Keratinocyte (primary cell): ENCODE data around the gene SELENOF. TPM values are rescaled to one million over a fixed set of nuclear protein-coding genes. Genes with fewer than 3 reads are reported as not detected.
"Not testable (repeated sequence)": the region's sequence is repeated elsewhere in the genome, so short reads cannot be mapped to it uniquely, and the experiment has no call there.

ENCODE experiments used
- DNase-seq: peaks from one replicate; pipeline ENCODE4 v3.0.0-alpha.2; 2011; ENCODE audit warnings: low read depth, missing footprints, low spot score
- FAIRE-seq: peaks from 2 replicates; lab custom pipeline; 2011; peaks lifted over from hg19 to GRCh38; lab: Jason Lieb, UNC
- H2AFZ ChIP-seq: 2 replicates; pipeline ENCODE4 v1.6.0; 2012; ENCODE audit warnings: low read length, control low read depth, inconsistent platforms; ENCODE audit not compliant: control insufficient read depth
- H3K27ac ChIP-seq: 2 replicates; pipeline ENCODE4 v1.5.1; 2011; ENCODE audit warnings: low read length; ENCODE audit not compliant: control insufficient read depth, insufficient read depth
- H3K27me3 ChIP-seq: 3 replicates; pipeline ENCODE4 v1.6.0; 2011; ENCODE audit warnings: low read length; ENCODE audit not compliant: control insufficient read depth, insufficient read depth; ENCODE audit errors: extremely low read depth
- H3K36me3 ChIP-seq, 2 experiments: 2 replicates in 1 of 2; 3 replicates in 1 of 2; pipeline ENCODE4 v1.5.1; 2011; ENCODE audit warnings: low read length in 2 of 2, mild to moderate bottlenecking in 1 of 2; ENCODE audit not compliant: control insufficient read depth in 2 of 2, insufficient read depth in 2 of 2; ENCODE audit errors: extremely low read depth in 1 of 2
- H3K4me1 ChIP-seq: 3 replicates; pipeline ENCODE4 v1.5.1; 2011; ENCODE audit warnings: low read length; ENCODE audit not compliant: control insufficient read depth, insufficient read depth; ENCODE audit errors: extremely low read depth
- H3K4me2 ChIP-seq: 3 replicates; pipeline ENCODE4 v1.6.0; 2011; ENCODE audit warnings: low read depth, low read length; ENCODE audit not compliant: control insufficient read depth, insufficient read depth; ENCODE audit errors: extremely low read depth
- H3K4me3 ChIP-seq, 3 experiments: fragments of 200-600 bp in 1 of 3; sonication (generic) in 1 of 3; 2 replicates in 2 of 3; 3 replicates in 1 of 3; pipeline ENCODE4 v1.5.1; 2011 to 2016; ENCODE audit warnings: low read length in 3 of 3, mild to moderate bottlenecking in 3 of 3, control low read depth in 2 of 3, inconsistent platforms in 1 of 3, low read depth in 1 of 3, mixed read lengths in 1 of 3, mixed run types in 1 of 3, moderate library complexity in 1 of 3; ENCODE audit not compliant: control insufficient read depth in 2 of 3, insufficient read depth in 2 of 3; ENCODE audit errors: extremely low read depth in 1 of 3
- H3K79me2 ChIP-seq: 2 replicates; pipeline ENCODE4 v1.6.0; 2012; ENCODE audit warnings: low read length; ENCODE audit not compliant: control insufficient read depth, insufficient read depth
- H3K9ac ChIP-seq: 3 replicates; pipeline ENCODE4 v1.6.0; 2011; ENCODE audit warnings: low read length; ENCODE audit not compliant: control insufficient read depth, insufficient read depth; ENCODE audit errors: extremely low read depth
- H3K9me1 ChIP-seq: 3 replicates; pipeline ENCODE4 v1.6.0; 2011; ENCODE audit warnings: low read length; ENCODE audit not compliant: control insufficient read depth, insufficient read depth; ENCODE audit errors: extremely low read depth
- H3K9me3 ChIP-seq: 2 replicates; pipeline ENCODE4 v1.5.1; 2012; ENCODE audit warnings: low read depth, low read length; ENCODE audit not compliant: control insufficient read depth
- H4K20me1 ChIP-seq: 3 replicates; pipeline ENCODE4 v1.6.0; 2011; ENCODE audit warnings: low read length; ENCODE audit not compliant: control insufficient read depth, insufficient read depth; ENCODE audit errors: extremely low read depth
- EZH2 ChIP-seq: IDR thresholded peaks from one replicate; pipeline ENCODE4 v1.6.1; 2012; ENCODE audit warnings: inconsistent platforms, mild to moderate bottlenecking, low read length, moderate library complexity
- dilution Hi-C: fragments of 300-500 bp; cut with MboI; formaldehyde crosslinking; loops from one replicate; pipeline ENCODE4 v1.7.0; 2020; ENCODE audit warnings: low sequenced_read_pairs; ENCODE audit not compliant: extremely low pct_ligation_motif_present
- polyA plus RNA-seq, 5 experiments: library from polyadenylated mRNA; depleted of rRNA in 3 of 5; stranded (reverse) in 3 of 5; stranded (forward) in 1 of 5; unstranded in 1 of 5; fragments of >200 nt; gene quantifications; 1 replicate in 1 of 5; 2 replicates in 3 of 5; 3 replicates in 1 of 5; pipeline versions ENCODE4 v1.2.1 to v1.2.3, GENCODE V29; 2011 to 2012; ENCODE audit warnings: missing spikeins in 2 of 5, low read depth in 1 of 5, low replicate concordance in 1 of 5
- TF ChIP-seq, protein P1 (sequence below), 3 experiments: IDR thresholded peaks in 1 of 3; conservative IDR thresholded peaks in 1 of 3; optimal IDR thresholded peaks in 1 of 3; 2 replicates in 2 of 3; 3 replicates in 1 of 3; pipeline versions ENCODE3 to v1.5.1; 2011; ENCODE audit warnings: low read length in 3 of 3, mild to moderate bottlenecking in 3 of 3, moderate library complexity in 2 of 3, control low read depth in 1 of 3, inconsistent platforms in 1 of 3; ENCODE audit not compliant: insufficient read depth in 2 of 3; ENCODE audit errors: extremely low read depth in 1 of 3

SELENOF gene
- polyA plus RNA-seq, 1 donor (not counting 4 experiments of a cell fraction or from before 2014, with no cell fraction given): 246 TPM

DNA sequence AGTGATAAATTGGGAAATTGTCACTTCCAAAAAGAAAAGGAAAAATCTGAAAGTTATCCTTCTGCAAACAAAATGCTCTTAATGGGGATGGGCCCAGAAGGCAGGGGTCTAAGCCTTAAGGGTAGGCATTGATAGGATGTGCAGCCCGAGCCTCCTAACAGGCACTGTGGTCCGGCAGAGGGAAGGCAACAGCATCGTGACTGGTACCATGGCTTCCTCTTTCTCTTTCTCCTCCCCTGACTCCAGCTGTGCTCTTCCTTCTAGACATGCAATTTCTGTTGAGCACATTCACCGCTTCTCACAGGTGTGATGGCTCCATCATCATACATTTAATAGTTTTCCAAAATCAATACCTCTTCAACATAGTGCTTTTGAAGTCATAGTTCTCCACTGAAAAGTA lies 91.5 kb downstream of the SELENOF start:
- Histone ChIP-seq H3K79me2 (no peaks in the 10 kb centered on the region), H3K4me1 (no peaks in the 10 kb centered on the region)
- FAIRE-seq: no peak

GRCh38 chr1:86821956-86822355 lies 92.0 kb downstream of the SELENOF start:
- H3K79me2 ChIP-seq: no peaks in the 10 kb centered on the region
- dilution Hi-C loops: no loop called here
- no peak for TF ChIP-seq EZH2
- H3K27me3 ChIP-seq: no peaks in the 10 kb centered on the region
- H3K9me1 ChIP-seq: no peaks in the 10 kb centered on the region
- no peak overlapping the region for H3K4me3 ChIP-seq
- no peaks in the 10 kb centered on the region for H3K36me3 ChIP-seq
- FAIRE-seq (no peak), DNase-seq (no peak)
- H3K4me2 ChIP-seq: no peak overlapping the region
- H4K20me1 ChIP-seq: no peaks in the 10 kb centered on the region
- H2AFZ ChIP-seq: no peak overlapping the region
- H3K9ac ChIP-seq: no peak overlapping the region
- no peak overlapping the region for H3K27ac ChIP-seq
- no peaks in the 10 kb centered on the region for H3K4me1 ChIP-seq
- H3K9me3 ChIP-seq: no peaks in the 10 kb centered on the region

More for the DNA sequence above, 91.5 kb downstream of the SELENOF start:
- dilution Hi-C loops: no loop called here
- no peak overlapping the region for H3K4me3 ChIP-seq
- TF ChIP-seq, protein P1, sequence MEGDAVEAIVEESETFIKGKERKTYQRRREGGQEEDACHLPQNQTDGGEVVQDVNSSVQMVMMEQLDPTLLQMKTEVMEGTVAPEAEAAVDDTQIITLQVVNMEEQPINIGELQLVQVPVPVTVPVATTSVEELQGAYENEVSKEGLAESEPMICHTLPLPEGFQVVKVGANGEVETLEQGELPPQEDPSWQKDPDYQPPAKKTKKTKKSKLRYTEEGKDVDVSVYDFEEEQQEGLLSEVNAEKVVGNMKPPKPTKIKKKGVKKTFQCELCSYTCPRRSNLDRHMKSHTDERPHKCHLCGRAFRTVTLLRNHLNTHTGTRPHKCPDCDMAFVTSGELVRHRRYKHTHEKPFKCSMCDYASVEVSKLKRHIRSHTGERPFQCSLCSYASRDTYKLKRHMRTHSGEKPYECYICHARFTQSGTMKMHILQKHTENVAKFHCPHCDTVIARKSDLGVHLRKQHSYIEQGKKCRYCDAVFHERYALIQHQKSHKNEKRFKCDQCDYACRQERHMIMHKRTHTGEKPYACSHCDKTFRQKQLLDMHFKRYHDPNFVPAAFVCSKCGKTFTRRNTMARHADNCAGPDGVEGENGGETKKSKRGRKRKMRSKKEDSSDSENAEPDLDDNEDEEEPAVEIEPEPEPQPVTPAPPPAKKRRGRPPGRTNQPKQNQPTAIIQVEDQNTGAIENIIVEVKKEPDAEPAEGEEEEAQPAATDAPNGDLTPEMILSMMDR (optimal IDR thresholded peaks at IDR 0.05 in 1 of 3, IDR thresholded peaks at IDR 0.05 in 1 of 3, conservative IDR thresholded peaks at IDR 0.05 in 1 of 3; ENCODE audit: extremely low read depth in 1 of 3, insufficient read depth in 2 of 3, low read length in 3 of 3): no peak
- TF ChIP-seq EZH2: no peak
- no peak overlapping the region for H3K4me2 ChIP-seq
- no peaks in the 10 kb centered on the region for H3K9me1 ChIP-seq
- H3K27ac ChIP-seq: no peak overlapping the region
- H3K9me3 ChIP-seq: no peaks in the 10 kb centered on the region
- H4K20me1 ChIP-seq: no peaks in the 10 kb centered on the region
- no peak overlapping the region for H3K9ac ChIP-seq
- no peaks in the 10 kb centered on the region for H3K27me3 ChIP-seq
- DNase-seq: no peak
- no peak overlapping the region for H2AFZ ChIP-seq
- no peaks in the 10 kb centered on the region for H3K36me3 ChIP-seq

DNA sequence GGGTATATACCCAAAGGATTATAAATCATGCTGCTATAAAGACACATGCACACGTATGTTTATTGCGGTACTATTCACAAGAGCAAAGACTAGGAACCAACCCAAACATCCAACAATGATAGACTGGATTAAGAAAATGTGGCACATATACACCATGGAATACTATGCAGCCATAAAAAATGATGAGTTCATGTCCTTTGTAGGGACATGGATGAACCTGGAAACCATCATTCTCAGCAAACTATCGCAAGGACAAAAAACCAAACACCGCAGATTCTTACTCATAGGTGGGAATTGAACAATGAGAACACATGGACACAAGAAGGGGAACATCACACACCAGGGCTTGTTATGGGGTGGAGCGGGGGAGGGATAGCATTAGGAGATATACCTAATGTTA lies 94.0 kb downstream of the SELENOF start:
- FAIRE-seq, H3K4me1 ChIP-seq, dilution Hi-C loops, H4K20me1 ChIP-seq, H3K9me1 ChIP-seq, H3K79me2 ChIP-seq, H3K27me3 ChIP-seq, H3K9me3 ChIP-seq, H3K27ac ChIP-seq, DNase-seq, H3K9ac ChIP-seq, H3K4me2 ChIP-seq, H2AFZ ChIP-seq, H3K4me3 ChIP-seq, H3K36me3 ChIP-seq: not testable (repeated sequence)

- H3K27ac ChIP-seq, H3K27me3 ChIP-seq, H3K4me1 ChIP-seq, H2AFZ ChIP-seq, DNase-seq, H3K9me1 ChIP-seq, FAIRE-seq, H3K9ac ChIP-seq, H3K79me2 ChIP-seq, H3K4me3 ChIP-seq, H3K9me3 ChIP-seq, H3K36me3 ChIP-seq, dilution Hi-C loops, H3K4me2 ChIP-seq, H4K20me1 ChIP-seq: not testable (repeated sequence)
These were observed 96.6 kb downstream of the SELENOF start for GRCh38 chr1:86817246-86817826.
